Activated CD4-positive, alpha-beta T cell treated with anti-CD3 and anti-CD28 coated beads for 48 hours (primary cell): ENCODE results near the gene NISCH.

Experiments
- DNase-seq: peaks from one replicate; pipeline ENCODE4 v3.0.0-alpha.2; 2020

The NISCH gene

GRCh38 chr3:52450489-52451236, 4.7 kb upstream of the NISCH start:
- no peak for DNase-seq

- no peak for DNase-seq
Observed at GRCh38 chr3:52451237-52452083, 3.9 kb upstream of the NISCH start.

- no peak for DNase-seq
Observed at GRCh38 chr3:52452126-52452525, 3.3 kb upstream of the NISCH start.

- no peak for DNase-seq
Observed at GRCh38 chr3:52452570-52453221, 2.7 kb upstream of the NISCH start.

- DNase-seq, result no peak
Observed at GRCh38 chr3:52453496-52454249, 1.7 kb upstream of the NISCH start, which contains the start of gene TNNC1. TNNC1 (minus strand) TSS chr3:52454041; CDS start chr3:52454015, 26 bp downstream.

- no peak for DNase-seq
Observed at GRCh38 chr3:52454250-52454937, 1.0 kb upstream of the NISCH start.

GRCh38 chr3:52454938-52455282, 494 bp upstream of the NISCH start:
- DNase-seq, result no peak

- DNase-seq, result no peak
Observed at GRCh38 chr3:52456169-52456799, 880 bp downstream of the NISCH start.

- no peak for DNase-seq
Observed at GRCh38 chr3:52456800-52457183, 1.4 kb downstream of the NISCH start.

- no peak for DNase-seq
Observed at GRCh38 chr3:52458031-52458760, 2.8 kb downstream of the NISCH start.

- DNase-seq, result no peak
Observed at GRCh38 chr3:52458770-52459545, 3.6 kb downstream of the NISCH start.

- no peak for DNase-seq
Observed at GRCh38 chr3:52461874-52462273, 6.5 kb downstream of the NISCH start.

- DNase-seq, result no peak
Observed at GRCh38 chr3:52463416-52463815, 8.0 kb downstream of the NISCH start.

GRCh38 chr3:52468336-52468735, 12.9 kb downstream of the NISCH start:
- DNase-seq, result no peak

GRCh38 chr3:52469001-52469400, 13.6 kb downstream of the NISCH start:
- no peak for DNase-seq

- DNase-seq, result no peak
Observed at GRCh38 chr3:52470920-52471319, 15.5 kb downstream of the NISCH start.

- peak; percentile 56 for DNase-seq
Observed at GRCh38 chr3:52471371-52472238, 16.2 kb downstream of the NISCH start.

- DNase-seq, result no peak
Observed at GRCh38 chr3:52472239-52473000, 17.0 kb downstream of the NISCH start.
